Measurements from ENCODE around the gene OAT.

- no peak for TF ChIP-seq CTCF (conservative IDR thresholded peaks at IDR 0.05; ENCODE audit: low read depth, low read length)
- TF ChIP-seq EZH2 (IDR thresholded peaks at IDR 0.05; ENCODE audit: low read length, unreplicated experiment), result no peak
- TF ChIP-seq EZH2phosphoT487 (IDR thresholded peaks at IDR 0.05; ENCODE audit: borderline replicate concordance, low read length), result no peak
These were observed 28.4 kb upstream of the OAT start for GRCh38 chr10:124446830-124447750.

All from PC-3 (cell line).